Measurements from ENCODE around the gene TASP1. TPM values are rescaled to one million over a fixed set of nuclear protein-coding genes. Genes with fewer than 3 reads are reported as not detected.
"Not testable (repeated sequence)": the region's sequence is repeated elsewhere in the genome, so short reads cannot be mapped to it uniquely, and the experiment has no call there.

The TASP1 gene
- total RNA-seq, 1 experiment from 2014 or later = 19.0 TPM

GRCh38 chr20:13670160-13670559 lies 31.4 kb upstream of the TASP1 start:
- no peak overlapping the region for H3K4me3 Mint-ChIP-seq (ENCODE audit: unreplicated experiment)
- H3K4me1 Mint-ChIP-seq (ENCODE audit: insufficient read depth, unreplicated experiment) = peaks cover 14% of the 10 kb centered on the region
- ChIA-PET CTCF (interaction anchor here (0.6 kb wide), 1 partner anchor 21 kb away, joined by 3 read pairs; no protein-coding TSS in a partner anchor), POLR2A (interaction anchor here (1.0 kb wide), 1 partner anchor 9 kb away, joined by 3 read pairs; no protein-coding TSS in a partner anchor)
- no peaks in the 10 kb centered on the region for H3K9me3 Mint-ChIP-seq (ENCODE audit: unreplicated experiment)
- BruUV-seq (replicated peaks) = no TSS peak
- H3K27me3 Mint-ChIP-seq (ENCODE audit: insufficient read depth, unreplicated experiment) = no peaks in the 10 kb centered on the region
- TF ChIP-seq CTCF (IDR thresholded peaks at IDR 0.05; ENCODE audit: unreplicated experiment) = no peak
- intact Hi-C loops (cut with micrococcal nuclease) = no loop called here
- H3K36me3 Mint-ChIP-seq (ENCODE audit: insufficient read depth, unreplicated experiment) = no peaks in the 10 kb centered on the region
- H3K27ac Mint-ChIP-seq (ENCODE audit: low read depth, unreplicated experiment) = no peak overlapping the region
- no peak for DNase-seq (ENCODE audit: unreplicated experiment)

- DNase-seq (ENCODE audit: unreplicated experiment) = no peak
- H3K27ac Mint-ChIP-seq (ENCODE audit: low read depth, unreplicated experiment) = no peak overlapping the region
- CTCF ChIA-PET = interaction anchor here (0.6 to 1.4 kb wide), 2 partner anchors 47 to 106 kb away, joined by 3 to 4 read pairs; no protein-coding TSS in a partner anchor
Measured at GRCh38 chr20:13665709-13666395, 27.1 kb upstream of the TASP1 start.

GRCh38 chr20:13661070-13661685 lies 22.4 kb upstream of the TASP1 start:
- CTCF ChIA-PET = interaction anchor here (0.6 to 1.3 kb wide), 3 partner anchors 9 to 340 kb away, joined by 3 to 6 read pairs (median 3); no protein-coding TSS in a partner anchor
- DNase-seq (ENCODE audit: unreplicated experiment) = no peak
- intact Hi-C loops (cut with micrococcal nuclease) = no loop called here
- POLR2A ChIA-PET = interaction anchor here (1.1 to 1.2 kb wide), 3 partner anchors 8 to 17 kb away, joined by 3 read pairs; no protein-coding TSS in a partner anchor
- no peak overlapping the region for H3K27ac Mint-ChIP-seq (ENCODE audit: low read depth, unreplicated experiment)
- H3K27me3 Mint-ChIP-seq (ENCODE audit: insufficient read depth, unreplicated experiment) = no peaks in the 10 kb centered on the region
- no TSS peak for BruUV-seq (replicated peaks)
- no peaks in the 10 kb centered on the region for H3K36me3 Mint-ChIP-seq (ENCODE audit: insufficient read depth, unreplicated experiment)
- no peak overlapping the region for H3K4me3 Mint-ChIP-seq (ENCODE audit: unreplicated experiment)
- TF ChIP-seq CTCF (IDR thresholded peaks at IDR 0.05; ENCODE audit: unreplicated experiment) = no peak
- no peaks in the 10 kb centered on the region for H3K9me3 Mint-ChIP-seq (ENCODE audit: unreplicated experiment)
- no peaks in the 10 kb centered on the region for H3K4me1 Mint-ChIP-seq (ENCODE audit: insufficient read depth, unreplicated experiment)

More at GRCh38 chr20:13665709-13666395, 27.1 kb upstream of the TASP1 start:
- Mint-ChIP-seq H3K36me3 (ENCODE audit: insufficient read depth, unreplicated experiment) (no peaks in the 10 kb centered on the region), H3K27me3 (ENCODE audit: insufficient read depth, unreplicated experiment) (no peaks in the 10 kb centered on the region), H3K4me3 (ENCODE audit: unreplicated experiment) (no peak overlapping the region), H3K4me1 (ENCODE audit: insufficient read depth, unreplicated experiment) (peaks cover 4% of the 10 kb centered on the region), H3K9me3 (ENCODE audit: unreplicated experiment) (no peaks in the 10 kb centered on the region)
- intact Hi-C loops (cut with micrococcal nuclease) = no loop called here
- no TSS peak for BruUV-seq (replicated peaks)
- POLR2A ChIA-PET = interaction anchor here (1.2 kb wide), 1 partner anchor 120 kb away, joined by 3 read pairs; no protein-coding TSS in a partner anchor
- TF ChIP-seq CTCF (IDR thresholded peaks at IDR 0.05; ENCODE audit: unreplicated experiment) = no peak

GRCh38 chr20:13659288-13659687 lies 20.6 kb upstream of the TASP1 start:
- H3K4me1 Mint-ChIP-seq (ENCODE audit: insufficient read depth, unreplicated experiment) = no peaks in the 10 kb centered on the region
- CTCF ChIA-PET = interaction anchor here (1.4 kb wide), 1 partner anchor 10 kb away, joined by 3 read pairs; no protein-coding TSS in a partner anchor
- BruUV-seq (replicated peaks) = no TSS peak
- intact Hi-C loops (cut with micrococcal nuclease) = no loop called here
- H3K27ac Mint-ChIP-seq (ENCODE audit: low read depth, unreplicated experiment) = no peak overlapping the region
- H3K4me3 Mint-ChIP-seq (ENCODE audit: unreplicated experiment) = no peak overlapping the region
- H3K27me3 Mint-ChIP-seq (ENCODE audit: insufficient read depth, unreplicated experiment) = peaks cover 6% of the 10 kb centered on the region
- POLR2A ChIA-PET = no interaction called here
- no peak for TF ChIP-seq CTCF (IDR thresholded peaks at IDR 0.05; ENCODE audit: unreplicated experiment)
- no peak for DNase-seq (ENCODE audit: unreplicated experiment)
- no peaks in the 10 kb centered on the region for H3K36me3 Mint-ChIP-seq (ENCODE audit: insufficient read depth, unreplicated experiment)
- H3K9me3 Mint-ChIP-seq (ENCODE audit: unreplicated experiment) = no peaks in the 10 kb centered on the region

GRCh38 chr20:13658060-13658459 lies 19.3 kb upstream of the TASP1 start:
- POLR2A ChIA-PET; H3K9me3 Mint-ChIP-seq (ENCODE audit: unreplicated experiment): not testable (repeated sequence)

More at GRCh38 chr20:13658060-13658459, 19.3 kb upstream of the TASP1 start:
- BruUV-seq (replicated peaks); DNase-seq (ENCODE audit: unreplicated experiment); H3K27ac Mint-ChIP-seq (ENCODE audit: low read depth, unreplicated experiment); H3K36me3 Mint-ChIP-seq (ENCODE audit: insufficient read depth, unreplicated experiment); intact Hi-C loops (cut with micrococcal nuclease); H3K4me3 Mint-ChIP-seq (ENCODE audit: unreplicated experiment); H3K4me1 Mint-ChIP-seq (ENCODE audit: insufficient read depth, unreplicated experiment): not testable (repeated sequence)
- H3K27me3 Mint-ChIP-seq (ENCODE audit: insufficient read depth, unreplicated experiment) = peaks cover 10% of the 10 kb centered on the region
- CTCF ChIA-PET = interaction anchor here (0.6 to 1.4 kb wide), 2 partner anchors 9 to 20 kb away, joined by 3 read pairs; no protein-coding TSS in a partner anchor
